Fibroblast of mammary gland (primary cell): ENCODE results near the gene PPAN.

Experiments used
- DNase-seq: peaks from one replicate; pipeline ENCODE4 v3.0.0-alpha.2; 2010; ENCODE audit warnings: low read depth
- H3K4me3 ChIP-seq: 2 replicates; pipeline ENCODE4 v1.5.1; 2011; ENCODE audit warnings: low read depth, mild to moderate bottlenecking, low read length, moderate library complexity; ENCODE audit not compliant: control insufficient read depth
- CTCF ChIP-seq: conservative IDR thresholded peaks from 2 replicates; pipeline ENCODE4 v1.5.1; 2011; ENCODE audit warnings: low read depth, low read length, inconsistent platforms; ENCODE audit not compliant: control insufficient read depth, insufficient read depth

The PPAN gene

GRCh38 chr19:10109528-10109927 is 3.4 kb downstream of the PPAN start:
- H3K4me3 ChIP-seq, result no peak overlapping the region
- TF ChIP-seq CTCF, result no peak

GRCh38 chr19:10110076-10110971 is 4.2 kb downstream of the PPAN start:
- no peak for DNase-seq
- no peak for TF ChIP-seq CTCF
- H3K4me3 ChIP-seq, result no peak overlapping the region

More at GRCh38 chr19:10109528-10109927, 3.4 kb downstream of the PPAN start:
- no peak for DNase-seq

GRCh38 chr19:10110972-10111317 is 4.8 kb downstream of the PPAN start:
- no peak for TF ChIP-seq CTCF
- DNase-seq, result no peak
- no peak overlapping the region for H3K4me3 ChIP-seq

- no peak for TF ChIP-seq CTCF
- no peak within 1 kb of the TSS for H3K4me3 ChIP-seq
- DNase-seq, result no peak
These were observed 5.2 kb downstream of the PPAN start, which contains the start of gene P2RY11 for GRCh38 chr19:10111405-10111811. P2RY11 (plus strand) TSS chr19:10111693; CDS start chr19:10111722, 29 bp downstream.

- DNase-seq, result no peak
- H3K4me3 ChIP-seq, result no peak overlapping the region
- TF ChIP-seq CTCF, result no peak
These were observed 6.0 kb downstream of the PPAN start for GRCh38 chr19:10112037-10112761.

- peak; percentile 50 for DNase-seq
- H3K4me3 ChIP-seq, result no peak overlapping the region
- TF ChIP-seq CTCF, result peak; percentile 62
These were observed 6.9 kb downstream of the PPAN start for GRCh38 chr19:10112895-10113591.
